Measurements from ENCODE around the gene GPR158. TPM values are rescaled to one million over a fixed set of nuclear protein-coding genes. Genes with fewer than 3 reads are reported as not detected.

GPR158 gene
- total RNA-seq, 4 donors from 2014 or later: 0.16 to 1.1 (median 0.17) TPM; not detected in 1

DNA sequence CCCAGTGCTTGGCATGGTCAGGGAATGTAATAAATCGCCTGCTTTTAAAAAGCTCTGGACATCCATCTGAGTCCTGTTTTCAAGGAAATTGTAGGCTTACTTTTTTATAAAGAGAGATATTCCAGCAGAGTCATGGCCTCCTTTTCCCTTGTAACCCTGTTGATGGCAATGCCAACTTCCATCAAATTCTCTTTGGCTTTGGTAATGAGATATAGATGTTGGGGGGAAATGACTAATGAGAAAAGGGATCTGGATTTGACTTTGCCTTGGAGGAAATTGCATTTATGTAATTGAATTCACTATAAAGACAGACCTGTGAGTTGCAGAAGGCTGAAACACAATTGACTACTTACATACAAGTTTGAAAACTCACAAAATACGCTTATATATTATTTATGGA lies 347.5 kb downstream of the GPR158 start:
- TF ChIP-seq CTCF (IDR thresholded peaks at IDR 0.05; ENCODE audit: low read depth): no peak

DNA sequence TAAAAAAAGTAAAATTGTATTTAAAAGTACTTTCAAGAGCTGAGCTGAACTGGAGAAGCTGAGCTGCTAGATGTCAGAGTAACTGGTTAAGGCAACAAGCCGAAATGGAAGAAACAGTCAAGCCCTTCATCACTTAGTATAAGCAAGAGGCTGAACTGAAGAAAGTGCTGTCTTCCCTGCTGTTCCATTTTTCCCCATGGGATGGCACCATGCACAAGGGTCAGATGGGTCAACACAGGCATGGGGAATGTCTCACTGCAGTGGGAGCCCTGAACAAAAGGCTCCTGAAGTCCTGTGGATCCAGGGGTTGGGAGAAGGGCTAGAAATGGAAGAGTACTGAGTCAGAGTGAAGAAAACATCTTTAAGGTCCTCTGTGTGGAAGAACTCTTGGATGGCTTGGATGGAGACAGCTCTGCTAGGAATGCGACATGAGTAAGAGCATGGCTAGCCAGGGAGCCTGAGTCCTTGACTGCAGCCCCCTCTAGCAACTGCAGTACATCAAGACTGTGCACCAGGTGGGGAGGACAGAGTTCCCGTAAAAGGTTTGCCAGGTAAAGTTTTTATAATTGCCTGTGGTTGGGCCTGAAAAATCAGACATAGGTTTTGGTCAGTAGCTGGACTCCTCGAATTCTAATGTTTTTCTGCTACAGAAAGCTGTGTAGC lies 348.3 kb downstream of the GPR158 start:
- TF ChIP-seq CTCF (IDR thresholded peaks at IDR 0.05; ENCODE audit: low read depth): no peak

DNA sequence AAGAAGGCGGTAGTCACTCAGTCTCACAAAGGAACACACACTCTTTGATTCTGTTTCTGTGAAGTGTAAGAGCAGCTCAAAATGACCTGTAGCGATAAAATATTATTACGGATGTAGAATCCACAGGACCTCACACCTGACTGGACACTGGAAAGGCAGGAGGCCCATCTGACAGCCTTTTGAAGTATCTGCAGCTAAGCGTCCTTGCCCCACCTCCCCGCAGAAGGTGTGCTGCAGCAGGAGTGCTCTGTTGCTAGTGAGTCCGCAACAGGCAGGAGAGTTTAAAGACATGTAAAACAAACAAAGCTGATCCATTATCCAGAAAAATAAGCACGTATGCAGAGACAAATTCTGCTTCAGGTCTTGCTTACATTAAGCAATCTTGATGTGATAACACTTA lies 355.5 kb downstream of the GPR158 start:
- no peak for TF ChIP-seq CTCF (IDR thresholded peaks at IDR 0.05; ENCODE audit: low read depth)

GRCh38 chr10:25531457-25532061 lies 356.8 kb downstream of the GPR158 start:
- TF ChIP-seq CTCF (IDR thresholded peaks at IDR 0.05; ENCODE audit: low read depth): no peak

GRCh38 chr10:25532213-25532612 lies 357.4 kb downstream of the GPR158 start:
- TF ChIP-seq CTCF (IDR thresholded peaks at IDR 0.05; ENCODE audit: low read depth): no peak

- no peak for TF ChIP-seq CTCF (IDR thresholded peaks at IDR 0.05; ENCODE audit: low read depth)
These were observed 361.2 kb downstream of the GPR158 start for GRCh38 chr10:25536027-25536426.

- TF ChIP-seq CTCF (IDR thresholded peaks at IDR 0.05; ENCODE audit: low read depth): no peak
These were observed 372.6 kb downstream of the GPR158 start for GRCh38 chr10:25547382-25547781.
